ENCODE results near the gene NAE1.

The NAE1 gene

DNA sequence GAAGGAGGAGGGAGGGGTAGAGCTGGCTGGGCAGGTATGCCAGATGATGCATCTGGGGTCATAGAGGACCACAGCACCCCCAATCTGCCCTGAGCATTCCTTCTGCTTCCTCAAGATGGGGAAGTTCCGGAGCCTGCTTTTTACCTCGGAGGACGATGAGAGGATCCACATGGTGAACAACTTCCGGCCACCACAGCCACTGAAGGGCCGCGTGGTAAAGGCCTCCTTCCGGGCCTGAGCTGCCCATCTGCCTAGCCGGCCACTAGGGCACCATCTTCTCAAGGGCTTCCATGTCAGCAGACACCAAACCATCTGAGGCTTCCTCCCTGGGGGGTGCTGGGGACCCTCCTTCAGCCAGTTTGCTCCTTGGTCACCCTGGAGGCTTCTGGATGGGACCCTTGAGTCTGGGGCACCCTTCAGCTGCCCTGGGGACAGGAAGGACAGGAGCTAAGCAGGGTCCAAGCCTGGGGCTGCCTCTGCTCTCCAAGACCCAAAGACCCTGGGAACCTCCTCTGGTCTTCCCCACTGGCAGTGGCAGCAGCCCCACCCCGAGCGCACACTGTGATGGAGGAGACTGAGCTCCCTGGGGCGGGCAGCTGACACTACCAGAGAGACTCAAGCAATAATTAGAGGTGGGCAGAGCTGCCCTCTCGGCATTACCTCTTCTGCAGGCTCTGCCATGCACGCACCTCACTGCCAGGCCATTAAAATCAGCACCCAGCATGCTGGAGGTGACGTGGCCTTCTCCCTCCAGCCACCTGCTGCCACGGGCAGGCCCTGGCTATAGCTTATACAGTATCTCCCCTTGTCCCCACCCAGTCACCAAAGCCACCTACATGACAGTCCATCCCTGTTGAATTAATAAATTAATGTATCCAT, 22.7 kb upstream of the NAE1 start:
- TF ChIP-seq, protein P1, sequence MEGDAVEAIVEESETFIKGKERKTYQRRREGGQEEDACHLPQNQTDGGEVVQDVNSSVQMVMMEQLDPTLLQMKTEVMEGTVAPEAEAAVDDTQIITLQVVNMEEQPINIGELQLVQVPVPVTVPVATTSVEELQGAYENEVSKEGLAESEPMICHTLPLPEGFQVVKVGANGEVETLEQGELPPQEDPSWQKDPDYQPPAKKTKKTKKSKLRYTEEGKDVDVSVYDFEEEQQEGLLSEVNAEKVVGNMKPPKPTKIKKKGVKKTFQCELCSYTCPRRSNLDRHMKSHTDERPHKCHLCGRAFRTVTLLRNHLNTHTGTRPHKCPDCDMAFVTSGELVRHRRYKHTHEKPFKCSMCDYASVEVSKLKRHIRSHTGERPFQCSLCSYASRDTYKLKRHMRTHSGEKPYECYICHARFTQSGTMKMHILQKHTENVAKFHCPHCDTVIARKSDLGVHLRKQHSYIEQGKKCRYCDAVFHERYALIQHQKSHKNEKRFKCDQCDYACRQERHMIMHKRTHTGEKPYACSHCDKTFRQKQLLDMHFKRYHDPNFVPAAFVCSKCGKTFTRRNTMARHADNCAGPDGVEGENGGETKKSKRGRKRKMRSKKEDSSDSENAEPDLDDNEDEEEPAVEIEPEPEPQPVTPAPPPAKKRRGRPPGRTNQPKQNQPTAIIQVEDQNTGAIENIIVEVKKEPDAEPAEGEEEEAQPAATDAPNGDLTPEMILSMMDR (IDR thresholded peaks at IDR 0.05; ENCODE audit: insufficient read depth, low read length, poor library complexity, severe bottlenecking): no peak
- Histone ChIP-seq H3K27me3 (replicated peaks; ENCODE audit: control insufficient read depth, insufficient read depth, low read length) (no peaks in the 10 kb centered on the region), H3K36me3 (ENCODE audit: control insufficient read depth, insufficient read depth, low read length) (no peaks in the 10 kb centered on the region), H3K4me3 (replicated peaks; ENCODE audit: low read depth, low read length) (no peak overlapping the region)
- DNase-seq (ENCODE audit: extremely low read depth, insufficient read length): no peak

DNA sequence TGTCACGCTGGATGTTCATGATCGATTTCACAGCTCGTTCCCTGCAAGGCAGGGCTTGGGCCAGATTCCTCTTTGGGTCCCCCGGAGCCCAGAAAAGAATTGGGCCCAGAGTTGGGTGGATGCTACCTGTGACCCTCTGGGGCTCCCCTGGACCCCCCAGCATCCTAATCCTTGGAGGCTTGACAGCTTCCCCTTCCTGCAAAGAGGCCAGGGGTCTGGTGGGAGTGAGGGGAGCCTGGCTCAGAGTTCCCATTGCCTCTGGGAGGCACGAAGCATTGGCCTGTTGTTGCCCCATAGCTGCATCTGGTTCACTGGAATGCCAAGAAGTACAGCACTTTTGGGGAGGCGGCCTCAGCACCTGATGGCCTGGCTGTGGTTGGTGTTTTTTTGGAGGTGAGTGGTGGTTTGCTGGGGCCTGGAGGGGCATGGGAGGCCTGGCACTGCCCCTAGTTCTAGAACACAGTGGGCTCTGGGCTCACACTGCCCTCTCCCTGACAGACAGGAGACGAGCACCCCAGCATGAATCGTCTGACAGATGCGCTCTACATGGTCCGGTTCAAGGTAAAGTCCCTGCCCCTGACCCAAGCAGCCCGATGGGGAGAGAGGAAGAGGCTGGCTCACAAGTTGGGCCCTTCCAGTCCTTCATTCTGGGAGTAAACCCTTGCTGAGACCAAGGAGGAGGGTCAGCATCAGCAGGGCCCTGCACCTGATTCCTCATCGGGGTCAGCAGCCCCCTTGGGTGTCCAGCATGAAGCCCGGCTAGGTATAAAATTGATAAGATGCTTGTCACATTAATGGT, 20.6 kb upstream of the NAE1 start:
- Histone ChIP-seq H3K4me3 (replicated peaks; ENCODE audit: low read depth, low read length) (no peak overlapping the region), H3K27me3 (replicated peaks; ENCODE audit: control insufficient read depth, insufficient read depth, low read length) (no peaks in the 10 kb centered on the region; the same call in 1 of the 2 replicates), H3K36me3 (ENCODE audit: control insufficient read depth, insufficient read depth, low read length) (no peaks in the 10 kb centered on the region)
- DNase-seq (ENCODE audit: extremely low read depth, insufficient read length): no peak
- TF ChIP-seq, protein P1 (IDR thresholded peaks at IDR 0.05; ENCODE audit: insufficient read depth, low read length, poor library complexity, severe bottlenecking): no peak

DNA sequence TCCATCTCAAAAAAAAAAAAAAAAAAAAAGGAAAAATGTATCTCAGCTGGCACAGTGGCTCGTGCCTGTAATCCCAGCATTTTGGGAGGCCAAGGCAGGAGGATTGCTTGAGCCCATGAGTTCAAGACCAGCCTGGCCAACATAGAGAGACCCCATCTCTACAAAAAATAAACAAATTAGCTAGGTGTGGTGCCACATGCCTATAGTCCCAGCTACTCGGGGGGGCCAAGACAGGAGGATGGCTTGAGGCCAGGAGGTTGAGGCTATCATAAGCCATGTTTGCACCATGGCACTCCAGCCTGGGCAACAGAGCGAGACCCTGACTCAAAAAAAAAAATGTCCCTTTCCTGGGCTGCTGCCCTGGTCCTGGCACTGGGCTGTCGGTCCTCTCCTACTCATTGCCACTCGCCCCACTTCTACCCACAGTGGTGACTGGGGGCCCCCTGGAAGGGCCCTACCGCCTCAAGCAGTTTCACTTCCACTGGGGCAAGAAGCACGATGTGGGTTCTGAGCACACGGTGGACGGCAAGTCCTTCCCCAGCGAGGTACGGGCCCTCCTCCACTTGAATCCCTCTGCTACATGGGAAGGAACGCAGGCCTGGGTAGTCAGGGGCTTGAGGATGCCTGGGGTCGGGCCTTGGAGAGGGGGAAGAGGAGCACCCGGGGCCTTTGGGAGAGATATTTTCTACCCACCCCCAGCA, 19.5 kb upstream of the NAE1 start:
- TF ChIP-seq, protein P1 (IDR thresholded peaks at IDR 0.05; ENCODE audit: insufficient read depth, low read length, poor library complexity, severe bottlenecking): no peak
- DNase-seq (ENCODE audit: extremely low read depth, insufficient read length): no peak
- H3K36me3 ChIP-seq (ENCODE audit: control insufficient read depth, insufficient read depth, low read length): no peaks in the 10 kb centered on the region
- no peak overlapping the region for H3K4me3 ChIP-seq (replicated peaks; ENCODE audit: low read depth, low read length)
- H3K27me3 ChIP-seq (replicated peaks; ENCODE audit: control insufficient read depth, insufficient read depth, low read length): no peaks in the 10 kb centered on the region; the same call in 1 of the 2 replicates

DNA sequence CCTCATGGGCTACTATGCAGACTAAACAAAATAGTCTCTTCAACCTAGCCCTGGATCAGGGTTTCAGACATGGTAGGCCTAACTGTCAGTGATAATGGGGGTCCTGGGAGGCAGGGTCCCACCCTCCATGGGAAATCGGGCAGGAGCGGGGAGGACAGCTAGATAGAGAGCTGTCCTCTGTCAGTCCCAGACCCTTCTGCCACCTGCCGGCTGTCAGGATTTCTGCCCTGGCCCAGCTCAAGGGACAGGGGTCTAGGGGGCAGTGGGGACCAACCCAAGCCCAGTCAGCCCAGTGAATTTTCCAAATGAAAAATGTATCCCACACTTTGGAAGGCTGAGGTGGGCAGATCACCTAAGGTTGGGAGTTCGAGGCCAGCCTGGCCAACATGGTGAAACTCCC, 18.8 kb upstream of the NAE1 start:
- Histone ChIP-seq H3K36me3 (ENCODE audit: control insufficient read depth, insufficient read depth, low read length) (no peaks in the 10 kb centered on the region), H3K27me3 (replicated peaks; ENCODE audit: control insufficient read depth, insufficient read depth, low read length) (no peaks in the 10 kb centered on the region; the same call in none of the 2 replicates), H3K4me3 (replicated peaks; ENCODE audit: low read depth, low read length) (no peak overlapping the region)
- DNase-seq (ENCODE audit: extremely low read depth, insufficient read length): no peak
- TF ChIP-seq, protein P1 (IDR thresholded peaks at IDR 0.05; ENCODE audit: insufficient read depth, low read length, poor library complexity, severe bottlenecking): no peak

DNA sequence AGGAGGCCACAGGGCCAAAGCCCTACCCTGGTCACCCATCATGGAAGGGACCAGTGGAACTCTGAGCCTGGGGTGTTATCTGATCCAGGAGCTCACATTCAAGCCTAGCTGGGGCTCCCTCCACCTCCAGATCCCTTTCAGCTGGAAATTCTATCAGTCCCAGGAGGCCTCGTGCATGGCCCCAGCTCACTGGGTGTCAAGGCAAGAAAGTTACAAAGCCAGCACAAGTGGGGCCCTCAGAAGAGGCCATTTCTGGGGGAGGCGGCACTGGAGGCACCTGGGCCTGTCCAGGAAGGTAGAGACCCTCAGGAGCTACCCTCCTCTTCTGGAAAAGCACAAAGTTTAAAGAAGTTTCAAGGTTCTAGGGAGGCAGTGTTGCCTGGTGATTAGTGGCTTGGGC, 18.2 kb upstream of the NAE1 start:
- TF ChIP-seq, protein P1 (IDR thresholded peaks at IDR 0.05; ENCODE audit: insufficient read depth, low read length, poor library complexity, severe bottlenecking): no peak
- H3K4me3 ChIP-seq (replicated peaks; ENCODE audit: low read depth, low read length): no peak overlapping the region

More for the DNA sequence above, 18.2 kb upstream of the NAE1 start:
- DNase-seq (ENCODE audit: extremely low read depth, insufficient read length): no peak
- no peaks in the 10 kb centered on the region for H3K36me3 ChIP-seq (ENCODE audit: control insufficient read depth, insufficient read depth, low read length)
- no peaks in the 10 kb centered on the region; the same call in none of the 2 replicates for H3K27me3 ChIP-seq (replicated peaks; ENCODE audit: control insufficient read depth, insufficient read depth, low read length)

Data from GM06990 (cell line).